8988T (cell line): ENCODE results near the gene ZNF669.

Experiments
- DNase-seq: peaks from one replicate; pipeline ENCODE4 v3.0.0; 2011

ZNF669 gene

GRCh38 chr1:247110627-247111258, 6.6 kb upstream of the ZNF669 start:
- no peak for DNase-seq

- no peak for DNase-seq
These were observed 3.5 kb upstream of the ZNF669 start for GRCh38 chr1:247107694-247108093.

- DNase-seq = no peak
These were observed 1.8 kb upstream of the ZNF669 start for GRCh38 chr1:247105966-247106365.

- no peak for DNase-seq
These were observed 809 bp upstream of the ZNF669 start for GRCh38 chr1:247104965-247105364.

GRCh38 chr1:247102381-247102780, 1.8 kb downstream of the ZNF669 start:
- no peak for DNase-seq

GRCh38 chr1:247100676-247101279, 3.4 kb downstream of the ZNF669 start:
- no peak for DNase-seq

- no peak for DNase-seq
These were observed 7.2 kb downstream of the ZNF669 start for GRCh38 chr1:247096958-247097357.

GRCh38 chr1:247096544-247096943, 7.6 kb downstream of the ZNF669 start:
- no peak for DNase-seq

- DNase-seq = no peak
These were observed 8.0 kb downstream of the ZNF669 start for GRCh38 chr1:247096112-247096511.

- DNase-seq = no peak
These were observed 13.7 kb downstream of the ZNF669 start for GRCh38 chr1:247090455-247090854.

GRCh38 chr1:247089616-247090375, 14.4 kb downstream of the ZNF669 start:
- no peak for DNase-seq

GRCh38 chr1:247088967-247089366, 15.2 kb downstream of the ZNF669 start:
- DNase-seq = no peak

- no peak for DNase-seq
These were observed 16.9 kb downstream of the ZNF669 start for GRCh38 chr1:247087256-247087655.

- DNase-seq = no peak
These were observed 18.8 kb downstream of the ZNF669 start for GRCh38 chr1:247085310-247085709.

GRCh38 chr1:247084771-247085170, 19.4 kb downstream of the ZNF669 start:
- DNase-seq = no peak

- DNase-seq = no peak
These were observed 24.8 kb downstream of the ZNF669 start for GRCh38 chr1:247079141-247079874.

GRCh38 chr1:247078258-247079140, 25.7 kb downstream of the ZNF669 start, which contains the start of gene ZNF670:
Gene ZNF670 (minus strand): TSS chr1:247078811. CDS start chr1:247078596, 215 bp downstream.
- DNase-seq = peak; percentile 68

GRCh38 chr1:247077876-247078257, 26.3 kb downstream of the ZNF669 start:
- DNase-seq = no peak

- no peak for DNase-seq
These were observed 26.9 kb downstream of the ZNF669 start for GRCh38 chr1:247077213-247077612.

- no peak for DNase-seq
These were observed 33.5 kb downstream of the ZNF669 start for GRCh38 chr1:247070645-247071044.

- DNase-seq = no peak
These were observed 39.9 kb downstream of the ZNF669 start for GRCh38 chr1:247064304-247064703.

- no peak for DNase-seq
These were observed 43.4 kb downstream of the ZNF669 start for GRCh38 chr1:247060771-247061170.
